ENCODE results near the gene ETV5.

Gene ETV5

GRCh38 chr3:186108106-186108940 lies 566 bp downstream of the ETV5 start:
- peak overlapping the region; percentile 85 to 97 (median 90) for H3K9ac ChIP-seq
- TF ChIP-seq Cebpa-rat (IDR thresholded peaks at IDR 0.05): no peak

GRCh38 chr3:186107215-186108105 lies 1.4 kb downstream of the ETV5 start:
- peak overlapping the region; percentile 77 to 97 (median 88) for H3K4me2 ChIP-seq
- H3K4me3 ChIP-seq: peak overlapping the region; percentile 76 to 99 (median 90)
- H3K4me1 ChIP-seq: peaks cover 61 to 75% (median 68%) of the 10 kb centered on the region in 10 experiments
- H3K9me3 ChIP-seq (replicated peaks in 1 of 11): no peaks in the 10 kb centered on the region
- H4K20me1 ChIP-seq: peaks cover 0 to 60% (median 21%) of the 10 kb centered on the region in 11 experiments; a peak in 11 of 22 replicates
- no peaks in the 10 kb centered on the region for H3K27me3 ChIP-seq
- peak overlapping the region; percentile 85 to 97 (median 90) for H3K9ac ChIP-seq
- peak overlapping the region; percentile 82 to 92 (median 88) for H3K27ac ChIP-seq
- H3K36me3 ChIP-seq: peaks cover 0 to 30% (median 29%) of the 10 kb centered on the region in 11 experiments; a peak in 19 of 22 replicates
- TF ChIP-seq Cebpa-rat (IDR thresholded peaks at IDR 0.05): no peak

More at GRCh38 chr3:186108106-186108940, 566 bp downstream of the ETV5 start:
- Histone ChIP-seq H3K36me3 (peaks cover 0 to 22% (median 20%) of the 10 kb centered on the region in 11 experiments; a peak in 17 of 22 replicates), H3K27ac (peak overlapping the region; percentile 82 to 92 (median 88)), H3K4me2 (peak overlapping the region; percentile 77 to 97 (median 88)), H3K4me3 (peak overlapping the region; percentile 76 to 99 (median 90)), H3K27me3 (no peaks in the 10 kb centered on the region), H3K4me1 (peaks cover 66 to 80% (median 74%) of the 10 kb centered on the region in 10 experiments), H4K20me1 (peaks cover 0 to 51% (median 12%) of the 10 kb centered on the region in 11 experiments; a peak in 11 of 22 replicates), H3K9me3 (replicated peaks in 1 of 11) (no peaks in the 10 kb centered on the region)

- TF ChIP-seq Cebpa-rat (IDR thresholded peaks at IDR 0.05): no peak
- peak overlapping the region; percentile 77 to 97 (median 85) for H3K4me2 ChIP-seq
- peak overlapping the region in 9 of 11 experiments; percentile 20 to 97 (median 55); a peak in 16 of 22 replicates for H3K9ac ChIP-seq
- peaks cover 0 to 50% (median 47%) of the 10 kb centered on the region in 11 experiments; a peak in 19 of 22 replicates for H3K36me3 ChIP-seq
- peak overlapping the region in 8 of 10 experiments; percentile 17 to 99 (median 81); a peak in 11 of 20 replicates for H3K4me3 ChIP-seq
- H3K27ac ChIP-seq: peak overlapping the region in 8 of 11 experiments; percentile 2 to 49 (median 38); a peak in 13 of 22 replicates
- peaks cover 42 to 70% (median 53%) of the 10 kb centered on the region in 10 experiments for H3K4me1 ChIP-seq
- no peaks in the 10 kb centered on the region for H3K27me3 ChIP-seq
- H3K9me3 ChIP-seq (replicated peaks in 1 of 11): no peaks in the 10 kb centered on the region
- peaks cover 0 to 79% (median 24%) of the 10 kb centered on the region in 11 experiments; a peak in 11 of 22 replicates for H4K20me1 ChIP-seq
Observed at GRCh38 chr3:186105543-186105942, 3.3 kb downstream of the ETV5 start.

- no peaks in the 10 kb centered on the region for H3K27me3 ChIP-seq
- TF ChIP-seq Cebpa-rat (IDR thresholded peaks at IDR 0.05): no peak
- H3K27ac ChIP-seq: no peak overlapping the region
- peaks cover 51 to 87% (median 71%) of the 10 kb centered on the region in 10 experiments for H3K4me1 ChIP-seq
- peaks cover 0 to 100% (median 17%) of the 10 kb centered on the region in 11 experiments; a peak in 11 of 22 replicates for H4K20me1 ChIP-seq
- H3K9ac ChIP-seq: no peak overlapping the region
- H3K4me2 ChIP-seq: no peak overlapping the region
- no peak overlapping the region for H3K4me3 ChIP-seq
- no peaks in the 10 kb centered on the region for H3K9me3 ChIP-seq (replicated peaks in 1 of 11)
- peaks cover 4 to 76% (median 61%) of the 10 kb centered on the region in 11 experiments; a peak in 19 of 22 replicates for H3K36me3 ChIP-seq
Observed at GRCh38 chr3:186102687-186103086, 6.2 kb downstream of the ETV5 start.

- H3K4me3 ChIP-seq: no peak overlapping the region
- H3K4me2 ChIP-seq: peak overlapping the region in 6 of 11 experiments; percentile 15 to 89 (median 77); a peak in 7 of 22 replicates
- H3K9me3 ChIP-seq (replicated peaks in 1 of 11): no peaks in the 10 kb centered on the region
- H3K9ac ChIP-seq: peak overlapping the region in 1 of 11 experiments; percentile 52; a peak in 1 of 22 replicates
- no peaks in the 10 kb centered on the region for H3K27me3 ChIP-seq
- peaks cover 4 to 94% (median 84%) of the 10 kb centered on the region in 11 experiments; a peak in 19 of 22 replicates for H3K36me3 ChIP-seq
- peaks cover 56 to 93% (median 76%) of the 10 kb centered on the region in 10 experiments for H3K4me1 ChIP-seq
- peaks cover 0 to 100% (median 0%) of the 10 kb centered on the region in 11 experiments; a peak in 11 of 22 replicates for H4K20me1 ChIP-seq
- no peak for TF ChIP-seq Cebpa-rat (IDR thresholded peaks at IDR 0.05)
- no peak overlapping the region for H3K27ac ChIP-seq
Observed at GRCh38 chr3:186100398-186100797, 8.5 kb downstream of the ETV5 start.

GRCh38 chr3:186099178-186099577 lies 9.7 kb downstream of the ETV5 start:
- Histone ChIP-seq H3K4me2 (peak overlapping the region; percentile 62 to 89 (median 77); a peak in 20 of 22 replicates), H3K27ac (no peak overlapping the region; a peak in 1 of 22 replicates), H3K36me3 (peaks cover 4 to 95% (median 73%) of the 10 kb centered on the region in 11 experiments; a peak in 19 of 22 replicates), H3K9ac (peak overlapping the region in 5 of 11 experiments; percentile 12 to 75 (median 63); a peak in 4 of 22 replicates), H4K20me1 (peaks cover 0 to 98% (median 0%) of the 10 kb centered on the region in 11 experiments; a peak in 9 of 22 replicates), H3K4me1 (peaks cover 61 to 88% (median 72%) of the 10 kb centered on the region in 10 experiments), H3K9me3 (replicated peaks in 1 of 11) (no peaks in the 10 kb centered on the region), H3K4me3 (no peak overlapping the region), H3K27me3 (no peaks in the 10 kb centered on the region)
- TF ChIP-seq Cebpa-rat (IDR thresholded peaks at IDR 0.05): no peak

GRCh38 chr3:186098740-186099139 lies 10.1 kb downstream of the ETV5 start:
- Histone ChIP-seq H3K27ac (no peak overlapping the region; a peak in 1 of 22 replicates), H3K4me1 (peaks cover 61 to 88% (median 71%) of the 10 kb centered on the region in 10 experiments), H3K9ac (peak overlapping the region in 6 of 11 experiments; percentile 12 to 75 (median 52); a peak in 7 of 22 replicates), H3K4me2 (peak overlapping the region; percentile 62 to 89 (median 77)), H4K20me1 (peaks cover 0 to 98% (median 0%) of the 10 kb centered on the region in 11 experiments; a peak in 9 of 22 replicates), H3K27me3 (no peaks in the 10 kb centered on the region), H3K9me3 (replicated peaks in 1 of 11) (no peaks in the 10 kb centered on the region), H3K36me3 (peaks cover 4 to 95% (median 71%) of the 10 kb centered on the region in 11 experiments; a peak in 19 of 22 replicates), H3K4me3 (no peak overlapping the region)
- TF ChIP-seq Cebpa-rat (IDR thresholded peaks at IDR 0.05): no peak

Measured in BLaER1 treated with 17β-estradiol and CSF1 and Interleukin-3, amounts not matched to agents 10 nM and 100 nM (cell line).